Muscle layer of duodenum (tissue), 2 donors: ENCODE measurements around the gene PI4KA.
"Not testable (repeated sequence)": the region's sequence is repeated elsewhere in the genome, so short reads cannot be mapped to it uniquely, and the experiment has no call there.

ENCODE experiments used
- H3K27ac ChIP-seq: one replicate; pipeline ENCODE4 v1.7.0; 2013; ENCODE audit warnings: mild to moderate bottlenecking, low read length
- H3K27me3 ChIP-seq: one replicate; pipeline ENCODE4 v1.7.0; 2013; ENCODE audit warnings: low read depth, mild to moderate bottlenecking, control low read depth, low read length
- H3K36me3 ChIP-seq, 2 donors: one replicate each; pipeline ENCODE4 v1.7.0; 2013; ENCODE audit warnings: low read length in 2 of 2, control low read depth in 1 of 2, mild to moderate bottlenecking in 1 of 2; ENCODE audit not compliant: insufficient read depth in 2 of 2, control insufficient read depth in 1 of 2
- H3K4me1 ChIP-seq, 2 donors: one replicate each; pipeline ENCODE4 v1.7.0; 2013; ENCODE audit warnings: low read length in 2 of 2, mild to moderate bottlenecking in 2 of 2, control low read depth in 1 of 2, moderate library complexity in 1 of 2; ENCODE audit not compliant: insufficient read depth in 2 of 2, control insufficient read depth in 1 of 2
- H3K4me3 ChIP-seq, 2 donors: one replicate each; pipeline ENCODE4 v1.7.0; 2013; ENCODE audit warnings: low read length in 2 of 2, low read depth in 1 of 2, mild to moderate bottlenecking in 1 of 2
- H3K9me3 ChIP-seq, 2 donors: one replicate each; pipeline ENCODE4 v1.7.0; 2013; ENCODE audit warnings: low read length in 2 of 2, control low read depth in 1 of 2, mild to moderate bottlenecking in 1 of 2; ENCODE audit not compliant: control insufficient read depth in 1 of 2
- donor health status: healthy.

The PI4KA gene

DNA sequence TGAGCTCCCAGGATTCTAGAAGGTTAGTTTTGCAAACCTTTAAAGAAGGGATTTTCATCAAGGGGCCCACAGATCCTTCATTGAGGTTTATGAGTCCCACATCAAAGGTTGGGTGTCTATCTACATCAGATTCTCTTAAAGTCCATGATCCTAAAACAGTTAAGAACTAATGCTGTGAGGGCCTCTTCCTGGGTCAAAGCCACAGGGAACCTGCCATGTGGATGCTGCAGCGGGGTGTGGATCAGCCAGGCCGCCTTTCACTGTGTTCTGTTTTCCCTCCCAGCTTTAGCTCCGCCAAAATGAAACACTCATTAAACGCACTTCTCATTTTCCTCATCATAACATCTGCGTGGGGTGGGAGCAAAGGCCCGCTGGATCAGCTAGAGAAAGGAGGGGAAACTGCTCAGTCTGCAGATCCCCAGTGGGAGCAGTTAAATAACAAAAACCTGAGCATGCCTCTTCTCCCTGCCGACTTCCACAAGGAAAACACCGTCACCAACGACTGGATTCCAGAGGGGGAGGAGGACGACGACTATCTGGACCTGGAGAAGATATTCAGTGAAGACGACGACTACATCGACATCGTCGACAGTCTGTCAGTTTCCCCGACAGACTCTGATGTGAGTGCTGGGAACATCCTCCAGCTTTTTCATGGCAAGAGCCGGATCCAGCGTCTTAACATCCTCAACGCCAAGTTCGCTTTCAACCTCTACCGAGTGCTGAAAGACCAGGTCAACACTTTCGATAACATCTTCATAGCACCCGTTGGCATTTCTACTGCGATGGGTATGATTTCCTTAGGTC lies 79.4 kb downstream of the PI4KA start:
- H3K4me1 ChIP-seq: no peaks in the 10 kb centered on the region
- peaks cover 30 to 32% of the 10 kb centered on the region in 2 donors for H3K36me3 ChIP-seq
- no peaks in the 10 kb centered on the region for H3K9me3 ChIP-seq
- H3K27ac ChIP-seq: no peak overlapping the region
- H3K27me3 ChIP-seq: no peaks in the 10 kb centered on the region
- H3K4me3 ChIP-seq: no peak overlapping the region

DNA sequence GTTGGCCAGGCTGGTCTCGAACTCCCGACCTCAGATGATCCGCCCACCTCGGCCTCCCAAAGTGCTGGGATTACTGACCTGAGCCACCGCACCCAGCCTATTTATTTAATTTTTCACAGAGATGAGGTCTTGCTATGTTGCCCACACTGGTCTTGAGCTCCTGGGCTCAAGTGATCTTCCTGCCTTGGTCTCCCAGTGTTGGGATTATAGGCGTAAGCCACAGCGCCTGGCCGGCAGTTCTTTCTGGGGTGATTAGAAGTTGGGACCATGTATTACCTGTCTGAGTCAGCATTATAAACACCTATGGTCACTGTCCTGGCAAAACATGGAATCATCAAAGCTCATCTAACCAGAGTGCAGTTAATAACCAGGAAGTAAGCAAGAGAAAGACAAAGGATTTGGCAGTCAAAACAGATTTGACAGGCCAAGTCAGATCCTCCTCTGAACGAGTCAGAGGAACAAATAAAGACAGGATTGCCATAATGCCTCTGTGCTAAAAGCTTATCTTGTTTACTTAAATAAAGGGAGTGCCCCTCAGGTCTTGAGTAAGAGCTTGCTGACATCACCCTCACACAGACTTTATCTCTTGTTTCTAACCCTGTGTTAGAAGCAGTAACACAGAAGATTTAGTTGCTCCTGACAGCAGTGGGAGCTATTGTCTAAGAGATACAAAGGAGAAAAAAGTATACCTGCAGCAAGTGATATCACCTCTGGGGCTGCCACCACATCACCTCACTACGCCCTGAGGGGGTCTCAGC lies 81.0 kb downstream of the PI4KA start:
- no peaks in the 10 kb centered on the region for H3K9me3 ChIP-seq
- H3K27ac ChIP-seq: no peak overlapping the region
- H3K4me1 ChIP-seq: no peaks in the 10 kb centered on the region
- peaks cover 18 to 30% of the 10 kb centered on the region in 2 donors for H3K36me3 ChIP-seq
- H3K4me3 ChIP-seq: no peak overlapping the region
- H3K27me3 ChIP-seq: no peaks in the 10 kb centered on the region

DNA sequence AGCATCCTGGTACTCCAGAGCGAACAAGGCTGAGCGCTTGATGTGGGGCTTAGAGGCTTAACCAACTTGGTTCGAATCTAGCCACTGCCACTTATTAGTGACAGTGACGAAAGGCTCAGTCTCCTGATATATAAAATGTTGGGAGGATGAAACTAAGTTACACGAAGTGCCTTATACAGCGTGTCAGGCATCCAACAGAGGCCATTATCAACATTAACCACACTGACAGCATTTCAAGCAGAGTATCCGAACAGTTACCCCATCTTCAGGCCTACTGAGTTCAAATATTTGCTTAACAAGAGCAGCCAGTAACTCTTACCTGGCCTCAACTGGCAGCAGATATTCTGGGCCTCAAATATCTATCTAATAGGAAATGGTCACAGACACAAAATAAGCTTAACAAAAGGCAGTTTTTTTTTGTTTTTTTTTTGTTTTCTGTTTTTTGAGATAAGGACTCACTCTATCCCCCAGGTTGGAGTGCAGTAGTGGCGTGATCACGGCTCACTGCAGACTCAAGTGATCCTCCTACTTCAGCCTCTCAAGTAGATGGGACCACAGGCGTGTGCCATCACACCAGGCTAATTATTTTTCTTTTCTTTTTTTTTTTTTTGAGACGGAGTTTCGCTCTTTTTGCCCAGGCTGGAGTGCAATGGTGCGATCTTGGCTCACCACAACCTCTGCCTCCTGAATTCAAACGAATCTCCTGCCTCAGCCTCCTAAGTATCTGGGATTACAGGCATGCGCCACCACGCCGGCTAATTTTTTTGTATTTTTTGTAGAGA lies 81.8 kb downstream of the PI4KA start:
- H3K27ac ChIP-seq: no peak overlapping the region

DNA sequence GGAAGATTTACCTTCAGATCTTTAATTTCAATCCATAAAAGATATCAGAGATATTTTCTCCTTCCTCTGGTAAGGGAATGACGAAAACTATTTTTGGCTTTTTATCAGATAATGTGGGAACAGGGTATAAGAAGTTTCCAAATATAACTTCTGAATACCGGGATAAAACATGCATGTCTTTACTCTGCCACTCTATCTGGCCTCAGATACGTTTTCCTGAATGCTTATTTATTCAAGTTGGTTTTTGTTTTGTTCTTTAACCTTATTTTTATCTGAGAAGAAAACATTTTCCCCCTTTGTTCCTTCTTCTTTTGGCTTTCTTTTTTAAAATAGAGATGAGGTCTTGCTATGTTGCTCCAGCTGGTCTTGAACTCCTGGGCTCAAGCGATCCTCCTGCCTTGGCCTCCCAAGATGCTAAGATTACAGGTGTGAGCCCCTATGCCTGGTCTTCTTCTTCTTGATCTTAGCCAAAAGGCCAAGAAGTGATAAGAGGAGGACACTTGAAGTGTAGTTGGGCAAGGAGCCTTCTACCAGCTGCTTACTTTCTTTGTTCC lies 83.2 kb downstream of the PI4KA start:
- Histone ChIP-seq H3K4me3 (no peak overlapping the region), H3K27me3 (no peaks in the 10 kb centered on the region), H3K36me3 (peaks cover 17 to 29% of the 10 kb centered on the region in 2 donors), H3K4me1 (no peaks in the 10 kb centered on the region), H3K9me3 (no peaks in the 10 kb centered on the region), H3K27ac (no peak overlapping the region)

More for the DNA sequence above, 81.8 kb downstream of the PI4KA start:
- Histone ChIP-seq H3K9me3 (no peaks in the 10 kb centered on the region), H3K4me1 (no peaks in the 10 kb centered on the region), H3K4me3 (no peak overlapping the region), H3K27me3 (no peaks in the 10 kb centered on the region), H3K36me3 (peaks cover 21 to 30% of the 10 kb centered on the region in 2 donors)

DNA sequence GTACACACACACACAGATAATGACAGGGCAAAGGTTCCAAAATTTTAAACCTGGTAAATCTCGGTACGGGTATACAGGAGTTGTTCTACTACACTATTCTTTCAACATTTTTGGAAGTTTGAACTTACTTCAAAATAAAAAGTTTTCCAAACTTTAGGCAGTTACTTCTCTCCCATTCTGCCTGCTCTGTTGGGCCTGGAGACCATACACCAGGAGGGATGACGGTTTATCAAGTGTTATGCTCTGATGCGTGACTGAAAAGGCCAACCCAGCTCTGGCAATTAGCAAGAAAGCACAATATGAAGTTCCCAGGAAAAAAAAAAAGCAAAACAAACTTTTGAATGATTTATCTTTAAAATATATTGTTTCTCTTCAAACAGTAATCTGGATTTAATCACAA lies 83.7 kb downstream of the PI4KA start:
- Histone ChIP-seq H3K27ac (no peak overlapping the region), H3K4me3 (no peak overlapping the region), H3K9me3 (no peaks in the 10 kb centered on the region), H3K36me3 (peaks cover 17 to 29% of the 10 kb centered on the region in 2 donors), H3K27me3 (no peaks in the 10 kb centered on the region), H3K4me1 (no peaks in the 10 kb centered on the region)

DNA sequence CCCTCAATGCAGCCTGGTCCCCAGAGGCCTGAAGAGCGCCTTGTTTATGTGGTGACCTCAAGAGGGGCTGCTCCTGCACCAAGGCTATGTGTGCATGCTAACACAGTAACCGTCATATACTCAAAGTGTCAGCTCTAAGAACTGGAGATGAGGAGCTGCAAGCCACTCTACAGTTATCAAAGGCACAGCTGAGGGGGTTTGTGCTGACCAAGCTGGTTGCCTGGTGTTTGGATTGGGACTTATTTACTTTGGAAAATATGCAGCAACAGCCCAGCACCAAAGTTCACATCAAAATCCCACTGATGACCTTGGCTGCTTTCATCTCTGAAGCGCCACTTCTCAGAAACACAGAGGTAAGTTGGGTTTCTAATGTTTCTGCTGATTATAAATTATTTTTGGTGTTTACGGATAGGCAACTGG lies 84.8 kb downstream of the PI4KA start, which contains the start of gene SERPIND1:
SERPIND1 (plus strand) TSS at position 321 of the 420 bp plus-strand sequence. CDS start 5,200 bp downstream, outside the sequence.
- no peaks in the 10 kb centered on the region for H3K9me3 ChIP-seq
- H3K27ac ChIP-seq: no peak within 1 kb of the TSS
- no peaks in the 10 kb centered on the region for H3K4me1 ChIP-seq
- no peaks in the 10 kb centered on the region for H3K27me3 ChIP-seq
- peaks cover 11 to 21% of the 10 kb centered on the region in 2 donors for H3K36me3 ChIP-seq
- H3K4me3 ChIP-seq: no peak within 1 kb of the TSS

DNA sequence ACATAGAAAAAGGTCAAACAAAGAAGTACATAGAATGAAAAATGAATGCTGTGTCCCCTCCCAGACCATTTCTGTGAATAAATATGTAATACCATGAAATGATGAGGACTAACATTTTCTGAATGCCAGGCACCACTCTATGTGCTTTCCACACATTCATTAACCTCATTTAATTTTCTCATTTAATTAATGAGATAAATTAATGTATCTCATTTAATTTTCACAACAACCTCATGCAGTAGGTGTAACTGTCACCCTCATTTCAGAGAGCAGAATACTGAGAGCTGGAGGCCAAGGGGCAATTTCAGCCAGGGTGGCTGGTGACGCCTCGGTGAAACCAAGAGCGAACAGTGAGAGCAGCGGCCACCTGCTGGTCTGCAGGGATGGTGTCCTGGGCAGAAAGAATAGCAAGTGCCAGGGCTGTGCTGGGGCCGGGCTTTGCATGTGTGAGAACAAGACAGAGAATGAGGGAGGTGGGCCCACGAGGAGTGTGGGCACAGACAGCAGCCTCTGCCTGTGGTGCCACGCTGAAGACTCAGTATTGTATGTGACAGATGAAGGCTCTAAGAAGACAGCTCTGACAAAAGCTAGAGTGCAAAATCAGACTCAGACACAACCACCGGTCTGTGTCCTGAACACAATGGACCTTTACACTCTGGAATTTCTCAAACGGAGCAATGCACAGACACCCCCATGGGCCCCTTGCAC lies 86.5 kb downstream of the PI4KA start:
- Histone ChIP-seq H3K27me3 (no peaks in the 10 kb centered on the region), H3K27ac (no peak overlapping the region), H3K9me3 (no peaks in the 10 kb centered on the region), H3K4me1 (no peaks in the 10 kb centered on the region), H3K4me3 (no peak overlapping the region), H3K36me3 (peaks cover 11 to 17% of the 10 kb centered on the region in 2 donors)

DNA sequence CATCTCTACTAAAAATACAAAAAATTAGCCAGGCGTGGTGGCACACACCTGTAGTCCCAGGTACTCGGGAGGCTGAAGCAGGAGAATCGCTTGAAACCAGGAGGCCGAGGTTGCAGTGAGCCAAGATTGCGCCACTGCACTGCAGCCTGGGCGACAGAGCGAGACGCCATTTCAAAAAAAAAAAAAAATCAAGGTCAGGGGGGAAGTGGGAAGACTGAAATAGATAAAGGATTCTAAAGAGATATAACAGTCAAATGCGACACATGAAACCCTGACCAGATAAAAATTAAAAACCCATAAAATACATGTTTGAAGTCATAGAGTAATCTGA lies 89.2 kb downstream of the PI4KA start:
- H3K4me1 ChIP-seq, H3K9me3 ChIP-seq, H3K4me3 ChIP-seq, H3K27ac ChIP-seq, H3K27me3 ChIP-seq: not testable (repeated sequence)
- peaks cover 20 to 27% of the 10 kb centered on the region in 2 donors for H3K36me3 ChIP-seq

DNA sequence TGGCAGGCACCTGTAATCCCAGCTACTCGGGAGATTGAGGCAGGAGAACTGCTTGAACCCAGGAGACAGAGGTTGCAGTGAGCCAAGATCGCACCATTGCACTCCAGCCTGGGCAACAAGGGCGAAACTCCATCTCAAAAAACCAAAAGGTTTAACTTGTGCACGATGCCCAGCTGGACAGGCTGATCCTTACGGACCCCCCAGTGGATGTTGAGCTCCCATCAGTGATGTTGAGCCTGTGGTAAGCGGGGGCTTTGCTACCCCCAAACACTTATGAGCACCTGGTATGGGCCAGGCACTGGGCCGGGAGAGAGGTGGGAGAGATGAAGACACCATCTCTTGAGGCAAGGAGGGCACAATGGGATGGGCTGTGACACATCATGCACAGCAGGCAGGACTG lies 92.1 kb downstream of the PI4KA start:
- Histone ChIP-seq H3K27ac (no peak overlapping the region), H3K4me1 (no peaks in the 10 kb centered on the region), H3K9me3 (no peaks in the 10 kb centered on the region), H3K27me3 (no peaks in the 10 kb centered on the region), H3K4me3 (no peak overlapping the region), H3K36me3 (peaks cover 32 to 48% of the 10 kb centered on the region in 2 donors)

DNA sequence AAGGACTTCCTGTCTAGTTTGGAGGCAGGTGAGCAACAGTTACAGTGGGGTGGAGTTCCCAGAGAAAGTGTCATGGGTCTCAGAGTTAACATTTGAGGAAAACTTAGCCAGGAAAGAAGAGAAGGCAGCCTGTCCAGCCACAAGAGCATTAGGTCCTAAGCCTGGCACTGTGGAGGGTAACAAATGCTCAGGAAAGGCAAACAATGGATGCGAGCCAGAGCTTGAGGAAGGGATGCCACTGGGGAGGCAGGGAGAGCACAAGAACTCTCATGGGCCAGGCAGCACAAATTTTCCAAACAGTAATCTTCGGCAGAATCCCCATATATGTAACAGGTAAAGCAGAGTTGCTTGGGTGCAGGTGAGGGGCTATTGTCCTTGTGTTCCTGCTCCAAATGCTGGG lies 92.7 kb downstream of the PI4KA start:
- Histone ChIP-seq H3K27me3 (no peaks in the 10 kb centered on the region), H3K27ac (no peak overlapping the region), H3K36me3 (peaks cover 36 to 53% of the 10 kb centered on the region in 2 donors)

More for the DNA sequence above, 92.7 kb downstream of the PI4KA start:
- no peaks in the 10 kb centered on the region for H3K9me3 ChIP-seq
- H3K4me3 ChIP-seq: no peak overlapping the region
- no peaks in the 10 kb centered on the region for H3K4me1 ChIP-seq
